Natural killer cell (primary cell): Measurements from ENCODE around the gene BIN1. TPM values are rescaled to one million over a fixed set of nuclear protein-coding genes. Genes with fewer than 3 reads are reported as not detected.
A peak's percentile ranks its signal among the peaks of the same experiment; 100 is the strongest.

Experiments used
- ATAC-seq, 3 donors: fragments of 150-1000 bp in 2 of 3; fragments of 200-7000 bp in 1 of 3; cut with Tn5 transposase; 1 replicate in 1 of 3; 2 replicates in 2 of 3; pipeline ENCODE4 v1.10.0; 2021; ENCODE audit warnings: mild to moderate bottlenecking in 2 of 3, moderate library complexity in 2 of 3
- DNase-seq, 2 donors: peaks; one replicate each; pipeline versions ENCODE4 v3.0.0 to v3.0.0-alpha.2; 2013 to 2021; ENCODE audit warnings: mixed read lengths in 1 of 2
- H3K27ac ChIP-seq: one replicate; pipeline ENCODE4 v1.5.1; 2013; ENCODE audit warnings: mild to moderate bottlenecking, low read length
- H3K27me3 ChIP-seq: one replicate; pipeline ENCODE4 v1.6.1; 2013; ENCODE audit warnings: low read length; ENCODE audit not compliant: control insufficient read depth, insufficient read depth
- H3K36me3 ChIP-seq: one replicate; pipeline ENCODE4 v1.6.1; 2013; ENCODE audit warnings: low read length; ENCODE audit not compliant: control insufficient read depth, insufficient read depth
- H3K4me1 ChIP-seq: one replicate; pipeline ENCODE4 v1.6.1; 2013; ENCODE audit warnings: low read length; ENCODE audit not compliant: control insufficient read depth, insufficient read depth
- H3K4me3 ChIP-seq: one replicate; pipeline ENCODE4 v1.5.1; 2013; ENCODE audit warnings: low read length
- H3K9me3 ChIP-seq: one replicate; pipeline ENCODE4 v1.6.1; 2013; ENCODE audit warnings: low read length; ENCODE audit not compliant: control insufficient read depth, insufficient read depth
- H3K27ac Mint-ChIP-seq, 2 donors: one replicate each; pipeline ENCODE4 v1.8.0; 2022; ENCODE audit warnings: mild to moderate bottlenecking in 2 of 2, mixed read lengths in 2 of 2, moderate library complexity in 1 of 2
- H3K27me3 Mint-ChIP-seq, 2 donors: one replicate each; pipeline ENCODE4 v1.8.0; 2022; ENCODE audit warnings: low read depth in 2 of 2, mixed read lengths in 2 of 2
- H3K36me3 Mint-ChIP-seq: one replicate; pipeline ENCODE4 v1.8.0; 2022; ENCODE audit warnings: mixed read lengths
- H3K4me1 Mint-ChIP-seq, 2 donors: one replicate each; pipeline ENCODE4 v1.8.0; 2022; ENCODE audit warnings: mixed read lengths in 2 of 2
- H3K4me3 Mint-ChIP-seq: one replicate; pipeline ENCODE4 v1.8.0; 2022; ENCODE audit warnings: mild to moderate bottlenecking, moderate library complexity, mixed read lengths
- H3K9me3 Mint-ChIP-seq, 2 donors: one replicate each; pipeline ENCODE4 v1.8.0; 2022; ENCODE audit warnings: mixed read lengths in 2 of 2
- WGBS: methylation state at CpG from one replicate; pipeline ENCODE4 v1.1.7; 2013; ENCODE audit warnings: missing lambda C conversion rate; ENCODE audit not compliant: insufficient coverage; 5-methylcytosine and 5-hydroxymethylcytosine counted together
- intact Hi-C: fragments of 100-400 bp; cut with micrococcal nuclease; formaldehyde crosslinking; loops from one replicate; pipeline ENCODE4 v1.14.2; 2022
- total RNA-seq, 4 donors: library from RNA; stranded (reverse); fragments of 120-200 nt in 1 of 4; gene quantifications; one replicate each; pipeline versions ENCODE4 v1.2.3 to v1.2.4, GENCODE V29; 2013 to 2022
- TF ChIP-seq, protein P1 (sequence below): fragments of 200-600 bp; IDR thresholded peaks from one replicate; pipeline ENCODE4 v1.8.0; 2022; ENCODE audit warnings: antibody characterized with exemption

The BIN1 gene
- total RNA-seq, 3 donors from 2014 or later (not counting 1 experiment from before 2014, with no cell fraction given) = 73.5 to 131 (median 107) TPM

DNA sequence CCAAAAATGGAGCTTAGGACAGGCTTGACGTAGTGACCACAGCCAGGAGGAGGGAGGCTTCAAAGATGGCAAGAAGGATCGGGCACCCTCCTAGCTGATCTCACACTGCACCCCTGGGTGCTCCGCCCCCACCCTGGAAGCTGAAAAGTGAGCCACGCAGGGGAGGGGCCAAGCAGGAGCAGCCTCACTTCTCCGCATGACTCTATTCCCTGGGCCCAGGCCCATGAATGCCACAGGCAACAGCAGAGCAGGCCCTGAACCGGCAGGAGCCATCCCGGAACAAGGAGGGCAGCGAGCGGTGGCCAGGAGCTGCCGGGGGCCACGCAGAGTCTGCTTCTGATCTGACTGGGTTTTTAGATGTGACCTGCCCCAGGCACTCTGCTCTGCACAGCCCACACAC lies 30.0 kb downstream of the BIN1 start:
- Mint-ChIP-seq H3K27me3 (no peaks in the 10 kb centered on the region), H3K4me1 (peaks cover 55 to 86% of the 10 kb centered on the region in 2 donors), H3K9me3 (no peaks in the 10 kb centered on the region), H3K36me3 (no peaks in the 10 kb centered on the region), H3K4me3 (no peak overlapping the region), H3K27ac (peak overlapping the region; percentile 93 to 97)
- Histone ChIP-seq H3K27ac (no peak overlapping the region), H3K4me3 (no peak overlapping the region), H3K27me3 (no peaks in the 10 kb centered on the region), H3K9me3 (no peaks in the 10 kb centered on the region), H3K36me3 (peaks cover 30% of the 10 kb centered on the region), H3K4me1 (peaks cover 70% of the 10 kb centered on the region)
- intact Hi-C loops = no loop called here
- WGBS = 97% methylated on average over 11 of the region's 11 CpGs
- ATAC-seq = no peak
- no peak for DNase-seq
- TF ChIP-seq, protein P1, sequence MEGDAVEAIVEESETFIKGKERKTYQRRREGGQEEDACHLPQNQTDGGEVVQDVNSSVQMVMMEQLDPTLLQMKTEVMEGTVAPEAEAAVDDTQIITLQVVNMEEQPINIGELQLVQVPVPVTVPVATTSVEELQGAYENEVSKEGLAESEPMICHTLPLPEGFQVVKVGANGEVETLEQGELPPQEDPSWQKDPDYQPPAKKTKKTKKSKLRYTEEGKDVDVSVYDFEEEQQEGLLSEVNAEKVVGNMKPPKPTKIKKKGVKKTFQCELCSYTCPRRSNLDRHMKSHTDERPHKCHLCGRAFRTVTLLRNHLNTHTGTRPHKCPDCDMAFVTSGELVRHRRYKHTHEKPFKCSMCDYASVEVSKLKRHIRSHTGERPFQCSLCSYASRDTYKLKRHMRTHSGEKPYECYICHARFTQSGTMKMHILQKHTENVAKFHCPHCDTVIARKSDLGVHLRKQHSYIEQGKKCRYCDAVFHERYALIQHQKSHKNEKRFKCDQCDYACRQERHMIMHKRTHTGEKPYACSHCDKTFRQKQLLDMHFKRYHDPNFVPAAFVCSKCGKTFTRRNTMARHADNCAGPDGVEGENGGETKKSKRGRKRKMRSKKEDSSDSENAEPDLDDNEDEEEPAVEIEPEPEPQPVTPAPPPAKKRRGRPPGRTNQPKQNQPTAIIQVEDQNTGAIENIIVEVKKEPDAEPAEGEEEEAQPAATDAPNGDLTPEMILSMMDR = no peak

DNA sequence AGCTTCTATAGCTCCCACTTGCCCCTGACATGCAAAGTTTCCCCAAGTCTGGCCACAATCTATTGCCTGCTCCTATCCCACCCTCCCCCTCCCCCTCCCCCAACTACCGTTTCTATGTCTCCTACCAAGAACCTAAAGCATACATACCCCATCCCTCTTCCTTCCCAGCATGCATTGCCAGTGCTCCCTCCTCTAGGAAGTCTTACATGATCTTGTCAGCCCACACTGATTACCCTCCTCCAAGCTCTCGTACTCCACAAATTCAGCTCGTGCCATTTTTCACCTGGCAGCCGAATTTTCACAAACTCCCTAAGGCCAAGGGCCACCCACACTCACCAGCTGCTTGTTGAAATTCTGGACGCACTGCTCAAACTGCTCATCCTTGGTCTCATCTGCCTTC lies 30.7 kb downstream of the BIN1 start:
- no peaks in the 10 kb centered on the region for H3K27me3 Mint-ChIP-seq
- 96% methylated on average over 5 of the region's 5 CpGs for WGBS
- DNase-seq = no peak
- ATAC-seq = no peak
- TF ChIP-seq, protein P1 = no peak
- H3K4me3 Mint-ChIP-seq = no peak overlapping the region
- H3K4me1 ChIP-seq = peaks cover 65% of the 10 kb centered on the region
- peaks cover 36% of the 10 kb centered on the region for H3K36me3 ChIP-seq
- H3K4me3 ChIP-seq = no peak overlapping the region
- H3K27ac Mint-ChIP-seq = peak overlapping the region; percentile 29 to 97
- peaks cover 57 to 82% of the 10 kb centered on the region in 2 donors for H3K4me1 Mint-ChIP-seq
- H3K9me3 ChIP-seq = no peaks in the 10 kb centered on the region
- H3K36me3 Mint-ChIP-seq = no peaks in the 10 kb centered on the region
- no peaks in the 10 kb centered on the region for H3K27me3 ChIP-seq
- intact Hi-C loops = no loop called here
- H3K9me3 Mint-ChIP-seq = no peaks in the 10 kb centered on the region
- H3K27ac ChIP-seq = no peak overlapping the region

DNA sequence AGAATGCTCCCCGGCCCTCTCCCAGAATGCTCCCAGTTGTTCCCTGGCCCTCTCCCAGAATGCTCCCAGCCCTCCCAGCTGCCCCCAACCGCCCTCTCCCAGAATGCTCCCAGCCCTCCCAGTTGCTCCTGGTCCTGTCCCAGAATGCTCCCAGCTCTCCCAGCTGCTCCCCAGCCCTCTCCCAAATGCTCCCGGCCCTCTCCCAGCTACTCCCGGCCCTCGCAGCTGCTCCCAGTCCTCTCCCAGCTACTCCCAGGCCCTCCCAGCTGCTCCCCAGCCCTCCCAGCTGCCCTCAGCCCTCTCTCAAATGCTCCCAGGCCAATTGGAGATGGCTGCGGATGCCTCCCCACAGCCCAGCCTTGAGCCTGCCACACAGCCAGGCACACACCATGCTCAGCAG lies 31.1 kb downstream of the BIN1 start:
- ATAC-seq (no peak), DNase-seq (no peak)
- 97% methylated on average over 6 of the region's 6 CpGs for WGBS
- no peaks in the 10 kb centered on the region for H3K9me3 Mint-ChIP-seq
- H3K36me3 Mint-ChIP-seq = no peaks in the 10 kb centered on the region
- peaks cover 62 to 82% of the 10 kb centered on the region in 2 donors for H3K4me1 Mint-ChIP-seq
- no peaks in the 10 kb centered on the region for H3K27me3 Mint-ChIP-seq
- no peak overlapping the region for H3K4me3 Mint-ChIP-seq
- no peaks in the 10 kb centered on the region for H3K9me3 ChIP-seq
- H3K36me3 ChIP-seq = peaks cover 38% of the 10 kb centered on the region
- no peak overlapping the region for H3K27ac ChIP-seq
- TF ChIP-seq, protein P1 = no peak
- peaks cover 65% of the 10 kb centered on the region for H3K4me1 ChIP-seq
- H3K27ac Mint-ChIP-seq = peak overlapping the region in 1 of 2 donors; percentile 97
- intact Hi-C loops = no loop called here
- H3K4me3 ChIP-seq = no peak overlapping the region
- H3K27me3 ChIP-seq = no peaks in the 10 kb centered on the region

DNA sequence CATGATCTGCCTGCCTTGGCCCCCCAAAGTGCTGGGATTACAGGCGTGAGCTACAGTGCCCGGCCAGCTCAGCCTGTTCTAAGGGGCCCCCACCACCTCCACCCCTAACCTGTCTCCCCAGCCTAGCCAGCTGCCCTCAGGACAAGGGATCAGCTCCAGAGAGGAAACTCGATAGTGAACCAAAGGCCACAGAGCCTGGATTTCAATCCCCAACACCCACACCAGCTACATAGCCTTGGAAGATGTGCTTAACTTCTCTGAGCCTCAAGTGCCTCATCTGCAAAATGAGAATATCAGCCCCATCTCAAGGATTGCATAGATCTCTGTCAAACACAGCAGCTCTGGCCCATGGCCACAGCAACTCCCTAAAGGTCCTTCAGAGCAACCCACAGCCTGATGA lies 32.0 kb downstream of the BIN1 start:
- TF ChIP-seq, protein P1 = no peak
- H3K27ac Mint-ChIP-seq = peak overlapping the region; percentile 65 to 97
- ATAC-seq (no peak), DNase-seq (no peak)
- H3K4me1 ChIP-seq = peaks cover 60% of the 10 kb centered on the region
- no peaks in the 10 kb centered on the region for H3K27me3 Mint-ChIP-seq
- H3K4me1 Mint-ChIP-seq = peaks cover 57 to 75% of the 10 kb centered on the region in 2 donors
- peaks cover 45% of the 10 kb centered on the region for H3K36me3 ChIP-seq
- H3K27me3 ChIP-seq = no peaks in the 10 kb centered on the region
- H3K9me3 Mint-ChIP-seq = no peaks in the 10 kb centered on the region
- intact Hi-C loops = no loop called here
- H3K36me3 Mint-ChIP-seq = no peaks in the 10 kb centered on the region
- no peak overlapping the region for H3K4me3 ChIP-seq
- whole genome bisulfite sequencing = 95% methylated on average over 3 of the region's 3 CpGs
- H3K27ac ChIP-seq = no peak overlapping the region
- H3K4me3 Mint-ChIP-seq = no peak overlapping the region
- no peaks in the 10 kb centered on the region for H3K9me3 ChIP-seq
